PC-3 (cell line): ENCODE data around the gene EIF4G1. TPM values are rescaled to one million over a fixed set of nuclear protein-coding genes. Genes with fewer than 3 reads are reported as not detected.

Experiments
- ATAC-seq: fragments of 200-7000 bp; cut with Tn5 transposase; 2 replicates; pipeline ENCODE4 v1.9.1; 2020; ENCODE audit warnings: mild to moderate bottlenecking, moderate library complexity
- BruUV-seq: library from RNA; stranded (reverse); fragments of 400-500 nt; replicated peaks from 2 replicates; lab custom pipeline; 2021; lab: Mats Ljungman, UMichigan
- CTCF ChIA-PET: fragments of 300-600 bp; sonication (Branson Sonifier 250); formaldehyde crosslinking; loops from one replicate; lab custom pipeline; 2022; ENCODE audit warnings: antibody characterized with exemption; lab: Charles Lee
- POLR2A ChIA-PET: fragments of 300-600 bp; sonication (Branson Sonifier 250); formaldehyde crosslinking; loops from one replicate; lab custom pipeline; 2022; ENCODE audit warnings: antibody characterized with exemption; ENCODE audit not compliant: unreplicated experiment; lab: Charles Lee
- DNase-seq: peaks from one replicate; pipeline ENCODE4 v3.0.0-alpha.2; 2015
- H2AFZ ChIP-seq: fragments of 300-600 bp; sonication (generic); 2 replicates; pipeline ENCODE4 v1.6.0; 2016; ENCODE audit warnings: antibody characterized with exemption, low read length
- H3F3A ChIP-seq: fragments of 300-600 bp; sonication (generic); one replicate; pipeline ENCODE4 v1.6.0; 2017; ENCODE audit warnings: antibody characterized with exemption, low read length, control low read depth, mild to moderate bottlenecking; ENCODE audit not compliant: unreplicated experiment
- H3K27ac ChIP-seq: fragments of 300-600 bp; sonication (generic); 2 replicates; pipeline ENCODE4 v1.5.1; 2016; ENCODE audit warnings: mild to moderate bottlenecking, low read length
- H3K27me3 ChIP-seq: fragments of 300-600 bp; sonication (generic); 2 replicates; pipeline ENCODE4 v1.6.1; 2016; ENCODE audit warnings: low read length, mixed read lengths
- H3K36me3 ChIP-seq: fragments of 300-600 bp; sonication (generic); 2 replicates; pipeline ENCODE4 v1.6.1; 2016; ENCODE audit warnings: low read depth, mixed run types, low read length, mixed read lengths
- H3K4me1 ChIP-seq: fragments of 300-600 bp; sonication (generic); 2 replicates; pipeline ENCODE4 v1.5.1; 2016; ENCODE audit warnings: low read length; ENCODE audit not compliant: insufficient read depth
- H3K4me2 ChIP-seq: fragments of 300-600 bp; sonication (generic); 2 replicates; pipeline ENCODE4 v1.6.0; 2016; ENCODE audit warnings: low read length
- H3K4me3 ChIP-seq: fragments of 300-600 bp; sonication (generic); 2 replicates; pipeline ENCODE4 v1.5.1; 2016; ENCODE audit warnings: mild to moderate bottlenecking, low read length, mixed read lengths
- H3K79me2 ChIP-seq: fragments of 300-600 bp; sonication (generic); 2 replicates; pipeline ENCODE4 v1.6.1; 2017; ENCODE audit warnings: low read length, mixed read lengths
- H3K9ac ChIP-seq: fragments of 300-600 bp; sonication (generic); 2 replicates; pipeline ENCODE4 v1.6.0; 2016; ENCODE audit warnings: mild to moderate bottlenecking, low read length
- H3K9me2 ChIP-seq: fragments of 300-600 bp; sonication (generic); replicated peaks from 2 replicates; pipeline ENCODE4 v1.6.1; 2016; ENCODE audit warnings: mixed run types, low read length, mixed read lengths
- H3K9me3 ChIP-seq: fragments of 300-600 bp; sonication (generic); 2 replicates; pipeline ENCODE4 v1.6.1; 2016; ENCODE audit warnings: low read length, mixed read lengths
- H4K20me1 ChIP-seq: fragments of 300-600 bp; sonication (generic); 2 replicates; pipeline ENCODE4 v1.6.1; 2016; ENCODE audit warnings: low read length, mixed read lengths
- EZH2 ChIP-seq: fragments of 300-600 bp; sonication (generic); IDR thresholded peaks from one replicate; pipeline ENCODE4 v1.6.1; 2017; ENCODE audit warnings: antibody characterized with exemption, mild to moderate bottlenecking, low read length; ENCODE audit not compliant: unreplicated experiment
- EZH2phosphoT487 ChIP-seq: fragments of 300-600 bp; sonication (generic); IDR thresholded peaks from 2 replicates; pipeline ENCODE4 v1.6.1; 2018; ENCODE audit warnings: mild to moderate bottlenecking, antibody characterized with exemption, low read length, borderline replicate concordance
- intact Hi-C: fragments of 100-400 bp; cut with micrococcal nuclease; formaldehyde crosslinking; loops from 2 replicates; pipeline ENCODE4 v1.9.0; 2023
- total RNA-seq: library from RNA; depleted of rRNA; stranded (reverse); fragments of >200 nt; gene quantifications from 2 replicates; pipeline ENCODE4 v1.2.3, GENCODE V29; 2014
- TF ChIP-seq, protein P1 (sequence below): fragments of 300-600 bp; sonication (generic); conservative IDR thresholded peaks from 2 replicates; pipeline ENCODE4 v1.5.1; 2017; ENCODE audit warnings: antibody characterized with exemption, low read depth, mild to moderate bottlenecking, low read length

Gene EIF4G1
- total RNA-seq, 1 experiment from 2014 or later: 463 TPM

DNA sequence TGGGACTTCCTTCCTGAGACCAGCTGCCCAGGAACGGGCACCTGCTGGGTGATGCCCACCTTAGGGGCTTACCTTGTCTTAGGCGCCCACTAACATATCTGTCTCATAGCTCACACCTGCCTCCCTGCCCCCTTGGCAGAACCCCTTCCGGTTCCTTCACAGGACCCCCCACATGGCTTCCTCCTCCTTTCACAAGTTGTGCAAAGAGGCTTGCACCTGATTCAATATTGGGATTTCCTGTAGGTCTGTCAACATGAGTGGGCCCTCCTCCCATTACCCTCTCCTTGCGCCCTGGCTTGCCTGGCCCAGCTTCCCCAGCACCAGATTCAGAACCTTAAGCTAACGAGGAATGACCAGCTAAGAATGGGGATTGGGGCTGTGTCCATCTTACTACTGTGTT is 63.0 kb downstream of the EIF4G1 start:
- Histone ChIP-seq H3K9me3 (no peaks in the 10 kb centered on the region), H3K4me2 (no peak overlapping the region), H4K20me1 (no peaks in the 10 kb centered on the region), H2AFZ (no peak overlapping the region), H3K27ac (no peak overlapping the region), H3K4me3 (no peak overlapping the region), H3K79me2 (no peaks in the 10 kb centered on the region), H3K9me2 (no peaks in the 10 kb centered on the region), H3K4me1 (no peaks in the 10 kb centered on the region), H3F3A (no peaks in the 10 kb centered on the region), H3K27me3 (peaks cover 67% of the 10 kb centered on the region), H3K9ac (no peak overlapping the region), H3K36me3 (no peaks in the 10 kb centered on the region)
- POLR2A ChIA-PET: no interaction called here
- ATAC-seq (no peak), DNase-seq (no peak)
- CTCF ChIA-PET: interaction anchor here (0.6 kb wide), 1 partner anchor 8 kb away, joined by 10 read pairs; no protein-coding TSS in a partner anchor
- TF ChIP-seq, protein P1, sequence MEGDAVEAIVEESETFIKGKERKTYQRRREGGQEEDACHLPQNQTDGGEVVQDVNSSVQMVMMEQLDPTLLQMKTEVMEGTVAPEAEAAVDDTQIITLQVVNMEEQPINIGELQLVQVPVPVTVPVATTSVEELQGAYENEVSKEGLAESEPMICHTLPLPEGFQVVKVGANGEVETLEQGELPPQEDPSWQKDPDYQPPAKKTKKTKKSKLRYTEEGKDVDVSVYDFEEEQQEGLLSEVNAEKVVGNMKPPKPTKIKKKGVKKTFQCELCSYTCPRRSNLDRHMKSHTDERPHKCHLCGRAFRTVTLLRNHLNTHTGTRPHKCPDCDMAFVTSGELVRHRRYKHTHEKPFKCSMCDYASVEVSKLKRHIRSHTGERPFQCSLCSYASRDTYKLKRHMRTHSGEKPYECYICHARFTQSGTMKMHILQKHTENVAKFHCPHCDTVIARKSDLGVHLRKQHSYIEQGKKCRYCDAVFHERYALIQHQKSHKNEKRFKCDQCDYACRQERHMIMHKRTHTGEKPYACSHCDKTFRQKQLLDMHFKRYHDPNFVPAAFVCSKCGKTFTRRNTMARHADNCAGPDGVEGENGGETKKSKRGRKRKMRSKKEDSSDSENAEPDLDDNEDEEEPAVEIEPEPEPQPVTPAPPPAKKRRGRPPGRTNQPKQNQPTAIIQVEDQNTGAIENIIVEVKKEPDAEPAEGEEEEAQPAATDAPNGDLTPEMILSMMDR: no peak
- TF ChIP-seq EZH2phosphoT487 (no peak), EZH2 (no peak)
- no TSS peak for BruUV-seq
- intact Hi-C loops: loop anchor here (10.0 kb wide), 1 partner anchor 427 kb away; no protein-coding TSS in a partner anchor

DNA sequence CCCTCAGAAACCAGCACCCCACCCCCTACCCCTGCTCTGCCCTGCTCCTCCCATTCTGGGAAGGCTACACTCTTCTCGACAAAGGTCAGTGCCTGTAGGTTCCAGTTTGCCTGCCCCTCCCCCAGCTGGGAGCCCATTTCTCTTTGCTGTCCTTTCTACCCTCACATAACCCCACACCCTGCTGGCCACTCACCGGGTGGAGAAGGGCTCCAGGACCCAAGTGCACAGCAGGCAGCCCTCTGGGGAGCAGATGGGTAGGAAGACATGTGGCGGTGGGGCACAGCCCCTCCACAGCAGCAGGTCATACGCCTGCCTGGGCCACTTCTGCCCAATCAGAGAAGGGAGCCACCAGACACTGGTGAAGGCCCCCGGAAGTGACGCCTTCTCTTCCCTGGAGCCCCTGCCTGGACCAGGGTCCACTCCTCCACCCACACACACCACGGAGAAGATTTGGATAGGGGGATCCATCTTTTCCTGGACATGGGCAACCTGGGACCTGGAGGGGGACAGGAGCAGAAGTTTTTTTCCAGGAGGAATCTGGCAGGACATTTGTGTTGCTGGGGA is 63.6 kb downstream of the EIF4G1 start, which contains the start of gene THPO:
Gene THPO (minus strand): TSS at position 326 of the 564 bp plus-strand sequence. CDS start 1,948 bp downstream, outside the sequence.
- no peak within 1 kb of the TSS for H3K9ac ChIP-seq
- no peaks in the 10 kb centered on the region for H3K4me1 ChIP-seq
- ChIA-PET CTCF (no interaction called here), POLR2A (no interaction called here)
- H3F3A ChIP-seq: no peaks in the 10 kb centered on the region
- H3K9me3 ChIP-seq: no peaks in the 10 kb centered on the region
- H4K20me1 ChIP-seq: no peaks in the 10 kb centered on the region
- H3K36me3 ChIP-seq: no peaks in the 10 kb centered on the region
- BruUV-seq: no TSS peak
- H3K4me3 ChIP-seq: no peak within 1 kb of the TSS
- H3K4me2 ChIP-seq: no peak within 1 kb of the TSS
- ATAC-seq (no peak), DNase-seq (no peak)
- no peaks in the 10 kb centered on the region for H3K9me2 ChIP-seq
- H3K27me3 ChIP-seq: peaks cover 67% of the 10 kb centered on the region
- no peak within 1 kb of the TSS for H3K27ac ChIP-seq
- intact Hi-C loops: loop anchor here (10.0 kb wide), 1 partner anchor 427 kb away; no protein-coding TSS in a partner anchor
- H3K79me2 ChIP-seq: no peaks in the 10 kb centered on the region
- no peak within 1 kb of the TSS for H2AFZ ChIP-seq
- TF ChIP-seq EZH2 (no peak), EZH2phosphoT487 (no peak)
- TF ChIP-seq, protein P1: no peak

- H3F3A ChIP-seq: no peaks in the 10 kb centered on the region
- POLR2A ChIA-PET: no interaction called here
- no peaks in the 10 kb centered on the region for H3K9me3 ChIP-seq
- no peak overlapping the region for H3K9ac ChIP-seq
- H3K79me2 ChIP-seq: no peaks in the 10 kb centered on the region
- no peak overlapping the region for H3K4me2 ChIP-seq
- H3K9me2 ChIP-seq: no peaks in the 10 kb centered on the region
- peaks cover 67% of the 10 kb centered on the region for H3K27me3 ChIP-seq
- H3K4me1 ChIP-seq: no peaks in the 10 kb centered on the region
- no peaks in the 10 kb centered on the region for H3K36me3 ChIP-seq
- no peaks in the 10 kb centered on the region for H4K20me1 ChIP-seq
- H2AFZ ChIP-seq: no peak overlapping the region
- no peak for ATAC-seq
- CTCF ChIA-PET: no interaction called here
- BruUV-seq: no TSS peak
- no peak overlapping the region for H3K27ac ChIP-seq
- no peak for DNase-seq
- peak; percentile 26 for TF ChIP-seq EZH2
- TF ChIP-seq, protein P1: no peak
- intact Hi-C loops: loop anchor here (10.0 kb wide), 1 partner anchor 426 kb away; no protein-coding TSS in a partner anchor
- H3K4me3 ChIP-seq: no peak overlapping the region
These were observed 64.4 kb downstream of the EIF4G1 start for GRCh38 chr3:184378651-184379357.
